Embryonic facial prominence (tissue), 1 donor: Measurements from ENCODE around the gene TLK1.
"Not testable (repeated sequence)": the region's sequence is repeated elsewhere in the genome, so short reads cannot be mapped to it uniquely, and the experiment has no call there.

Source experiments
- DNase-seq: peaks from one replicate; pipeline ENCODE4 v3.0.0-alpha.2; 2016; ENCODE audit errors: extremely low spot score

TLK1 gene

DNA sequence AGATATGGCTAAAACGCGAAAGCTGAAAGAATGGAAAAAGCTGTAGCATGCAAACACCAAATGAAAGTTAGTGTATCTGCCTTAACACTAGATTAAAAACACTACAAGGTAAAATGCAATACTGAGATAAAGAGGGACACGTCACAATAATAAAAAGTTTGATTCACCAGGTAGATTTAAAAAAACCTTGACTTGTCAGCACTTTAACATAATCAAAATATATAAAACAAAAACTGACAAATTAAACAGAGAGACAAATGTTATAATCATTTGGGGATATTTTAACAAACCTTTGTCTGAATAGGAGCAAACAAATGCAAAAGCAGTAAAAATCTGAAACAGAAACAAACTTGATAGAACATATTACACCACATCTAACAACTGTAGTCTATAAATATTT lies 18.3 kb downstream of the TLK1 start:
- no peak for DNase-seq

DNA sequence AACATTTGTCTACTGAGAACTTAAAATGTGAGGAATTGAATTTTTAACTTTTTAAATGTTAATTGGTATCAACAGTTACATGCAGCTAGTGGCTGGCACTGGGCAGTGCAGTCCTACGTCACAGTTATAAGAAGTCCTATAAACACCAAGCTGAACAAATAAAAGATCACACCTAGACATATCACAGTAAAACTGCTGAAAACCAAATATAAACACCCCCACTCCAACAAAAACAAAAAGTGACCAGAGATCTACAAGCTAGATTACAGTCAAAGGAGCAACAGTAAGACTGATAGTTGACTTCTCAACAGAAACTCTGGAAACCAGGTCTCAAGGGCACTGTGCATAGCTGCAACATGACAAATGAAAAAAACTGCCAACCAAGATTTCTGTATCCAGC lies 19.4 kb downstream of the TLK1 start:
- no peak for DNase-seq

DNA sequence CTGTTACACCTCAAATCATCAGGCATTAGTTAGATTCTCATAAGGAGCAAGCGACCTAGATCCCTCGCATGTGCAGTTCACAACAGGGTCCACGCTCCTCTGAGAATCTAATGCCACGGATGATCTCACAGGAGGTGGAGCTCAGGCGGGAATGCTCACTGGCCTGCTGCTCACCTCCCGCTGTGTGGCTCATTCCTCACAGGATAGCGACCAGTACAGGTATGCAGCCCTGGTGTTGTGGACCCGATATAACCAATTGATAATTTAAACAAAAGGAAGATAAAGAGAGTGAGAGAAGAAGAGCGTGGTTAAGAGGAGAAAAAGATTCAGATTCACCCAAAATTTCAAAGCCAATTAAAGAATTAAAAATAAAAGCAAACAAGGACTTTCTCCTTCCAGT lies 20.8 kb downstream of the TLK1 start:
- DNase-seq = no peak

DNA sequence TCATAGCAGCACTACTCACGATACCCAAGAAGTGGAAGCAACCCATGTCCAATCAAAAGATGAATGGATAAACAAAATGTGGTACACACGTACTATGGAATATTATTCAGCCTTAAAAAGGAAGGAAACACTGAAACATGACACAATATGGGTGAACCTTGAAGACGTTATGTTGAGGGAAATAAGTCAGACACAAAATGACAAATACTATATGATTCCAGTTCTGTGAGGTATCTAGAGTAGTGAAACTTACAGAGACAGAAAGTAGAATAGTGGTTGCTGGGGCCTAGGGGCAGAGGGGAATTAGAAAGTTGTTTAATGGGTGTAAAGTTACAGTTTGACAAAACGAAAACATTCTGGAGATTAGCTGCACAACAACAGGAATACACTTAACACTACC lies 24.7 kb downstream of the TLK1 start:
- DNase-seq = no peak

DNA sequence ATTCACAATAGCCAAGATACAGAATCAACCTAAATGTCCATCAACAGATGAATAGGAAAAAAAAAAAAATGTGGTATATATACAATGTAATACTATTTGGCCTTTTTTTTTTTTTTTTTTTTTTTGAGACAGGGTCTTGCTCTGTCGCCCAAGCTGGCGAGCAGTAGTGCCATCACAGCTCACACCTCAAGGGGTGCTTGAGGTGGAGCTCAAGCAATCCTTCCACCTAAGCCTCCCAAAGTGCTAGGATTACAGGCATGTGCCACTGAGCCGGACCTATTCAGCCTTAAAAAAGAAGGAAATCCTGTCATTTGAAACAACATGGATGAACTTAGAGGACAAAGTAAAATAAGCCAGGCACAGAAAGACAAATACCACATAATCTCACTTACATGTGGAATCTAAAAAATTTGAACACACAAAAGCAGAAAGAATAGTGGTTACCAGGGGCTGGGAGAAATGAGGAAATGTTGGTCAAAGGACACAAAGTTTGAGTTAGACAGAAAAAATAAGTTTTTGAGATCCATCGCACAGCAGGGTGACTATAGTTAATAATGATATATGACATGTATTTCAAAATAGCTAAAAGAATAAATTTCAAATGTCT lies 26.0 kb downstream of the TLK1 start:
- DNase-seq = no peak

DNA sequence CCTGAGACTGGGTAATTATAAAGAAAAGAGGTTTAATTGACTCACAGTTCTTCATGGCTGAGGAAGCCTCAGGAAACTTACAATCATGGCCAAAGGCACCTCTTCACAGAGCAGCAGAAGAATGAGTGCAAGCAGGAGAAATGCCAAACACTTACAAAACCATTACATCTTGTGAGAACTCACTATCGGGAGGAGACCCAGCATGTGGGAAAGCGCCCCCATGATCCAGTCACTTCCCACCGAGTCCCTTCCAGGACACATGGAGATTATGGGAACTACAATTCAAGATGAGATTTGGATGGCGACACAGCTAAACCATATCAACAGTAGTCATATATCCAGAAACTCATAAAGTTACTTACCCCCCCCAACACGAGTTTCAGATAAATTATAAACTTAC lies 28.6 kb downstream of the TLK1 start:
- no peak for DNase-seq

DNA sequence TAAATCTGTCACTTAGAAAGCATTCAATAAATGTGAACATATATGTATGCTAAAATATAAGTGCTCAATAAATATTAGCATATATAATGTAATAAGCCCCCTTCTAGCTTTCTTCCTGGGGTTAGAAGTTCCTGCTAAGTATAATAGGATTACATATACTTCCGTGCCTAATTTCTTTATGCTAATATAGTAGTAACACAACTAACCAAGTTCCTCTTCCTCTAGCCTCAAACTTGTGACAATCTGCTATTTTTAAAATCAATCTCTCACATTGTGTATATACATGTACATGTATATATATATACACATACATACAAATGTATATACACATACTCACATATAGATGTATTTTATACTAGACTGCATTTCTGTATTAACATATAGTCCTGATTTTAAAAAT lies 32.2 kb downstream of the TLK1 start:
- DNase-seq = no peak

DNA sequence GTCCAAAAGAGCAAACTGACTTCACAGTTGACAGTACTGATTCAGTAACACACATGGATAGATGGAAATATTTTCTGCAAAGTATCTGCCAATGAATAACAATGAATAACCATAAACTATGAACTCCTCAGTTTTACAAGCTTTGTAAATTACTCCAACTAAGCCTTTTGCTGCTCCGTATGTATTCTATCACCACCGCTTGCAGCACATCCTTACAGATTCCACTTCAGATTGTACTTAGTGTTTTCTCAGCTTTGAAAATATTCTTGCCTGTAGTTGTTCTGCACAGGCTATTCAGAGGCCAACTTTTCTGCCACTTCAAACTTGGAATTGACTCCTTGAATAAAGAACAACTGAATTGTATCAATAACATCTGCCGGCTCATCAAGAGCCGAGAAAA lies 36.2 kb downstream of the TLK1 start:
- no peak for DNase-seq

DNA sequence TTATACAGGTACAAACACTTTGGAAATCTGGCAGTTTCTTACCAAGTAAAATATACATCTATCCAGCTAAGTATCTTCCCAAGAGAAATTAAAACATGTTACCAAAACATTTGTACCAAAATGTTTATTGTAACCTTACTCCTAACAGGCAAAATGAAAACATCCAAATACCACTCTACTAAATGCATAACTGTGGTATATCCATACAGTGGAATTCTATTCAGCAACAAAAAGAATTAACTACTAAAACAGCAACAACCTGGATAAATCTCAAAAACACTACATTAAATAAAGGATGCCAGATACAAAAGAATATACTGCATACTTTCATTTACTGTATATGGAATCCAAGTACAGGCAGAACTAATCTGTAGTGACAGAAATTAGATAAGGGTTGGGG lies 51.1 kb downstream of the TLK1 start:
- DNase-seq = no peak

DNA sequence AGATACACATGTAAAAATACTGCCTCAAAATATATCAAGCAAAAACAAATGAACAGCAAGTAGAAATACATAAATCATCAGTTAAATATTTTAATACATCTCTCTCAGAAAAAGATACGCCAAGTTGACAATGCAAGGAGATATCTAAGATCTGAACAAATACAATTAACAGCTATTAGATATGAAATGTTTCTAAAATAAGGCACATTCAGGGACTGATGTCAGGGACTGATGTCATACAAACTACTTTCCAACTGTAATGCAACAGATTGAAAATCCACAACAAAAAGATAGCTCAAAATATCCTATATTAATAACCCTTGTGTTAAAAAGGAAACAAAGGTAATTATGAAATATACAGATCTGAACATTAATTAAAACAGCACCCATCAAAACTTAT lies 51.7 kb downstream of the TLK1 start:
- no peak for DNase-seq

DNA sequence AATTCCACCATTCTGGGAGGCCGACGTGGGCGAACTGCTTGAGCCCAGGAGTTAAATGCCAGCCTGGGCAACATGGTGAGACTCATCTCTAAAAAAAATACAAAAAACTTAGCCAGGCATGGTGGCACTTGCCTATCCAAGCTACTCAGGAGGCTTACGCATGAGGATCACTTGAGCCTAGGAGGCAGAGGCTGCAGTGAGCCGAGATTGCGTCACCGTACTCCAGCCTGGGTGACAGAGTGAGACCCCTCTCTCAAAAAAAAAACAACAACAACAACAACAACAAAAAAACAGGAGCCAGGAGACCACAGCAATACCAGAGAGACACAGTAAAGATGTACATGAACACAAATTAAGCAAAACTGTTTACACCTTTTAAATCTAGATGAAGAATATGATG lies 52.9 kb downstream of the TLK1 start:
- DNase-seq = no peak

DNA sequence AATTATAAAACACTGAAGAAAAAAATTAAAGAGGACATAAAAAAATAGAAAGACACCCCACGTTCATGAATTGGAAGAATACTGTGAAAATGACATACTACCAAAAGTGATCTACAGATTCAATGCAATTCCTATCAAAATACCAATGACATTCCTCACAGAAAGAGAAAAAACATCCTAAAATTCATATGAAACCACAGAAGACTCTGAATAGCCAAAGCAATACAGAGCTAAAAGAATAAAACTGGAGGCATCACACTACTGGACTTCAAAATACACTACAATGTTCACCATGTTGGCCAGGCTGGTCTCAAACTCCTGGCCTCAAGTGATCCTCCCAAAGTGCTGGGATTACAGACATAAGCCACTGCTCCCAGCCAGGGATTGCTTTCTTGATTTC lies 56.3 kb downstream of the TLK1 start:
- DNase-seq = no peak

DNA sequence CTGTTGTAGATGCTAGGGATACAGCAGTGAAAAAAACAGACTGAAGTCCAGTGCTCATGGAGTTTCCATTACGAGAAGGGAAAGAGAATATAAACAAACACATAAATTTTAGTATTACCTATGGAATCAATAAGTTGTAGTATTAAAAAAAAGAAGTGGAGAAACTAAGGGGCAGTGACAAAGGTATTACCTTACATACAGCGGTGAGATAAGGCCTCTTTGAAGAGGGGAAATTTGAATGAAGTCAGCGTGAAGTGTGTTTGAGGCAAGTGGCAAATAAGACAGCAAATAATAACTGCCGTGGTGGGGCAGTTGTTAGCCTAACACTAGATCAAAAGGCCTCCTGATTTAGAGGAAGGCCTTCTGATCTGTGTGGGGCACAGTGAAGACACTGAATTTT lies 57.9 kb downstream of the TLK1 start:
- no peak for DNase-seq

DNA sequence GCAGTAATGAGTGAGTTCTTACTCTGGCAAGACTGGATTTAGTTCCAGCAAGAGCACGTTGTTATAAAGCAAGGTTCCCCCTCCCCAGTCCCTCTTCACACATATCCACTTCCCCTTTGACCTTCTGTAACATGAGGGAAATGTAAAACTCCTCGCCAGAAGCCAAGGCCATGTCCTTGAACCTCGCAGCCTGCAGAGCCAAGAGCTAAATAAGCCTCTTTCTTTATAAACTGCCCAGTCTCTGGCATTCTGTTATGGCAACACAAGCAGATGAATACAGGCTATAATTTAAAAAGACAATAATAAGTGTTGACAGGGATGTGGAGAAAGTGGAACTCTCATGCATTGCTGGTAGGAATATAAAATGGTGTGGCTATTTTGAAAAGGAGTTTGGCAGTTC lies 60.3 kb downstream of the TLK1 start:
- DNase-seq = no peak

DNA sequence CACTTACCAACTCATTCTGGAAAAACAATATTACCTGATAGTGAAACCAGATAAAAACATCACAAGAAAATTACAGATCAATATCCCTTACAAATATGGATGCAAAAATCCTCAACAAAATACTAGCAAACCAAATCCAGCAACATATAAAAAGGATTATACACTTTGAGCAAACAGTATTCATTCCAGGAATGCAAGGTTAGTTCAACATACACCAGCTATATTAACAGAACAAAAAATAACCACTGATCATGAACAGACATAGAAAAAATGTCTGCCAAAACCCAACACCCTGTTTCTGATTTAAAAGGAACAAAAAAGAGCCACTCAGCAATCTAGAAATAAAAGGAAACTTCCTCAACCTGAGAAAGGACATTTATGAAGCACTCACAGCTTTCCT lies 62.1 kb downstream of the TLK1 start:
- DNase-seq = no peak

DNA sequence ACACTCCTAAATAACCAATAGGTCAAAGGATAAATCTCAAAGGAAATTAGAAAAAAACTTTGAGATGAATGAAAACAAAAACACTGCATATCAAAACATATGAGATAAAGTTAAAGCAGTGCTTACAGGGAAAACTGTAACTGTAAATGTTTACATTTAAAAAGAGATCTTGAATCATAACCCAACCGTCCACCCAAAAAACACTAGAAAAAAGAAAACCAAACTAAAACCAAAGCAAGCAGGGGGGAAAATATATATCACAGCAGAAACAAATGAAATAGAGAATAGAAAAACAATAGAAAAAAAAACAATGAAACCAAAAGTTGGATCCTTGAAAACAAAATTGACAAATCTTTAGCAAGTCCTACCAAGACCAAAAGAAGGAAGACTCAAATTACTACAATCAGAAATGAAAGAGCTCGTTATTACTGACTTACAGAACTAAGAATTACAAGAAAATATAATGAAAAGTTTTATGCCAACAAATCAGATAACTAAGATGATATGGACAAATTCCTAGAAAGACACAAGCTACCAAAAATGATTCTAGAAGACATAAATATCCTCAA lies 65.6 kb downstream of the TLK1 start:
- no peak for DNase-seq

DNA sequence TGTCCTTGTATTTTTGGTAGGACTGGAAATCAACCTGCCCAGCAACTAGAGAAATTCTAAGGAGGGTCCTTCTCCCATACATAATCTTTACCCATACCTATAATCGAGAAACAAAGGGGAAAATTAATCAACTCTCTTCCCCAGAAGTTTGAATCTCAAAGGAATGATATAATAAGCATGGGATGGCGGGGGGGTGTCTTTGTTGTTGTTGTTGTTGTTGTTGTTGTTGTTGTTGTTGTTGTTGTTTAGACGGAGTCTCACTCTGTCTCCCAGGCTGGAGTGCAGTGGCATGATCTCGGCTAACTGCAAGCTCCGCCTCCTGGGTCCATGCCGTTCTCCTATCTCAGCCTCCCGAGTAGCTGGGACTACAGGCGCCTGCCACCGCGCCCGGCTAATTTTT lies 69.2 kb downstream of the TLK1 start:
- DNase-seq = not testable (repeated sequence)

DNA sequence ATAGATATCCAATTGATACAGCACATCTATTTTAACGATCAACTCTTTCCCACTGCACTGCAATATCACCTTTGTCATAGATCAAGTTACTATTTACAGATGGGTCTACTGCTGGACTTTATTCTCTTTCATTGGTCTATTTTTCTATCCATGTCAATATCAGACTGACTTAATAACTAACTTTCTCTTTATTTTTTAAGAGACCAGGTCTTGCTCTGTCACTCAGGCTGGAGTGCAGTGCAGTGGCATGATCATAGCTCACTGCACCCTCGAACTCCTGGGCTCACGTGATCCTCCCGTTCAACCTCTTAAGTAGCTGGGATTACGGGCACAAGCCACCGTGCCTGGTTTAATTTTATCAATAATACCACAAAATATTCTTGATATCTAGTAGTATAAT lies 71.2 kb downstream of the TLK1 start:
- DNase-seq = no peak

DNA sequence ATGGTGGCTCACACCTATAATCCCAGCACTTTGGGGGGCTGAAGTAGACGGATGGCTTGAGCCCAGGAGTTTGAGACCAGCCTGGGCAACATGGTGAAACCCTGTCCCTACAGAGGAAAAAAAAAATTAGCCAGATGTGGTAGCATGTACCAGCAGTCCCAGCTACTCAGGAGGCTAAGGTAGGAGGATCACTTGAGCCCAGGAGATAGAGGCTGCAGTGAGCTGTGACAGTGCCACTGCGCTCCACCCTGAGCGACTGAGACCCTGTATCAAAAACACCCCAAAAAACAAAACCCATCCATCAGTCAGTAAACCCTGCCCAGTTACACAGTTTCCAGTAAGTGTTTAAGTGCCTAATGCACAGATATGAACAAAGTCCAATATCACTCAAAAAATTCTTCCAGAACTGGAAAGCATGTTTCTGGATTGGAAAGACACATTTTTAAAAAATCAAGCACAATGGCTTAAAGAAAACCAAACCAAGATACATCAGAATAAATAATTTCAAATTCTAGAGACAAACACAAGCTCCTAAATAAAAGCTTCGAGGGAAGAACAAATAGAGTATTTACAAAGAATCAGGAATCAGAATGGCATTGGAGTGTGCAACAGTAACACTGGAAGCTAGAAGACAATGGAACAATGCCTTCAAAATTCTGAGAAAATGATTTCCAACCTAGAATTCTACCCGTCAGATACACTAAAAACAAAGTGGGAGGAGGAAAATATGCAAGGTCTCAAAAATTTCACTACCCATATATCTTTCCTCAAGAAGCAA lies 72.4 kb downstream of the TLK1 start:
- no peak for DNase-seq

DNA sequence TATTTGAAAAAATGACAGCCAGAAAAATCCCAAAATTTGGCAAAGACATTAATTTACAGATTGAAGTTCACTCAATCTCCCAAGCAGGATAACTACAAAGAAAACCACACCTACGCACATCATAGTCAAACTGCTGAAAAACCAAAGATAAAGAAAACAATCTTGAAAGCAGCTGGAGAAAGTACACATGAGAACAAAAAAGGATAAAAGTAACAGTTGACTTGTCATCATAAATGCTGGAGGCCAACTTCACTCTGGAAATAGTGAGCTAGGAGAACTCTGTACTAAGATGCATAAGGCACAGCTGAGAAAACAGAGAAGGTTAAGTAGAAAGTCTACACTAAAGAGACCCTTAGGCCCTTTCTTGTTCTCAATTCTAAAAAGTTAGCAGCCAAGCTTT lies 73.1 kb downstream of the TLK1 start:
- no peak for DNase-seq

DNA sequence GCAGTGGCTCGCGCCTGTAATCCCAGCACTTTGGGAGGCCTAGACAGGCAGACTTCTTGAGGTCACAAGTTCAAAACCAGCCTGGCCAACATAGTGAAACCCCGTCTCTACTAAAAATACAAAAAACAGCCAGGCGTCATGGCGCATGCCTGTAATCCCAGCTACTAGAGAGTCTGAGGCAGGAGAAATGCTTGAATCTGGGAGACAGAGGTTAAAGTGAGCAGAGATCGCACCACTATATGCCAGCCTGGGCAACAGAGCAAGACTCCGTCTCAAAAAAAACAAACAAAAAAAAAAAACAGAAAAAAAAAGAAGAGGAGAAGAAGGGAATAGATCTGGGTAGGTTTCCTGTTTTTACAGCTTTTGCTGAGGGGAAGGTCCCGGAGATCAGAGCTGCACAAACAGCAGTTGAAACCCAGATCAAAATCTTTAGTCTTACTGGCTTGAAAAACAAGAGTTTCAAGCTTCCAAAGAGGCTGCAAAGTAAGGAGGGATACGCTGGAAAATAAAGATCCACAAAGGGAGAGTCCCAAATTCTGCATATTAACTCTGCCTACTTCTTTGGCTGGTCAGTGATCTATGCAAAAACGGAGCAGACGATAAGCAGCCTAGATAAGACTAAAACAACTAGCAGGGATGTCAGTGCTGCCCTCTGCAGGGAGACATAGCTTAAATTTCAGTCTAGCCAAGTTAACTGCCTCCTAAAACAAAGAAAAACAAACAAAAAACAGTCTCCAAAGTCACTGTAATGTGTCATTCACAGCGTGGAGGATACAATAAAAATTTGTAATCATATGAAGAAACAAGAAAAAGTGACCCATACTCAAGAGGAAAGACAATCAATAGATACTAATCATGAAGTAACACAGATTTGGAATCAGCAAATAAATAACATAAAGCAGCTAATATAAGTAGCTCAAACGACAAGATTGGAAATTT lies 74.1 kb downstream of the TLK1 start:
- no peak for DNase-seq

DNA sequence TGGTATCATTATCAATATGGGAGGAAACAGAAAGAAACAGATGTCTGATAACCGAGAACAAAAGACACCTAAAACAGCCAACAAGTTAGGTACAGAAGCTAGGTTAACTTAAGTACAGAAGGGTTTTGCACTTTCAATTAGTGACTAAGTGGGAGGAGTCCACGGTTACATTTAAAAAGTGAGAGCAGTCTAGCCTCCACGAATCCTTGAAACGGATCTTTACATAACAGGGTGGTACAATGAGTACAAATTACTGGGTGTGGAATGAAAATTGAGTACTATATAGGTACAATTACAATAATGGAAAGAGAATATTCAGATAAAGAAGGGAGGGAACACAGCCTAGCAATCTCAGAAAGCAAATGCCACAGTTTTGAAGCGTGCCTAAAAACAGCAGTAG lies 76.6 kb downstream of the TLK1 start:
- DNase-seq = no peak
